NCI-H128 (cell line): Measurements from ENCODE around the gene ITGB3.

Experiments used
- DNase-seq: peaks from one replicate; lab custom pipeline; 2025; ENCODE audit not compliant: unreplicated experiment; lab: John Stamatoyannopoulos, UW

ITGB3 gene

DNA sequence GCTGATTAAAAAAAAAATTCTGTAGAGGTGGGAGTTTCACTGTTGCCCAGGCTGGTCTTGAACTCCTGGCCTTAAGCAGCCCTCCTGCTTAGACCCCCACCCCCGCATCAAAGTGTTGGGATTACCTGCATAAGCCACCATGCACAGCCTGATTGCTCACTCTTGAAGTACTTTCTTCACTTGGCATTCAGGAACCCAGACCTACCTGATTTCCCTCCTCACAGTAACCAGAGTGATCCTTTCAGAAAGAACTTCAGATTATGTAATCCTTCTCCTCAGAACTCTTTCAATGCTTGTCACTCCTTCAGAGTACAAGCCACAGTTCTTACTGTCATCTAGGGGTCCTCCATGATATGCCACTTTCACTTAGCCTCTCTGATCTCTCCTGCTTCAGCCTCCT is 71.5 kb downstream of the ITGB3 start:
- no peak for DNase-seq

DNA sequence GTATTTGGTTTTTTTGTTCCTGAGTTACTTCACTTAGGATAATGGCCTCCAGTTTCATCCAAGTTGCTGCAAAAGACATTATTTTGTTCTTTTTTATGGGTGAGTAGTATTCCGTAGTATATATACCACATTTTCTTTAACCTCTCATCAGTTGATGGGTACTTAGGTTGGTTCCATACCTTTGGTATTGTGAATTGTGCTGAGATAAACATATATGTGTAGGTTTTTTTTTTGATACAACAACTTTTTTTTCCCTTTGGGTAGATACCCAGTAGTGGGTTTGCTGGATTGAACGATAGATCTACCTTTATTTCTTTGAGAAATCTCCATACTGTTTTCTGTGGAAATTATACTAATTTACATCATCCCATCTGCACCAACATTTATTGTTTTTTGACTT is 76.9 kb downstream of the ITGB3 start:
- no peak for DNase-seq

DNA sequence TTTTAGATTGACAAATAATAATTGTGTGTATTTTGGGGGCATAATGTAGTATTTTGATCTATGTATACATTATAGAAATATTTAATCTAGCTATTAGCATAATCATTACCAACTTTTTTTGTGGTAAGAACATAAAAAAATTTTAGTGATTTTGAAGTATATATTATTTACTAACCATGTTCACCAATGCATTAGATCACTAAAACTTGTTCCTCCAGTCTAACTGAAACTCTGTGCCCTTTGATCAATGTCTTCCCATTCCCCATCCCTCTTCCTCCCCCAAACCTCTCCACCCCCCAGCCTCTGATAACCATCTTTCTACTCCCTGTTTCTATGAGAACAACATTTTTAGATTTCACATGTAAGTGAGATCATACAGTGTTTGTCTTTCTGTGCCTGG is 78.7 kb downstream of the ITGB3 start:
- no peak for DNase-seq

GRCh38 chr17:47335101-47335936 is 81.7 kb downstream of the ITGB3 start:
- DNase-seq, result no peak

- DNase-seq, result no peak
Observed at GRCh38 chr17:47338026-47338425, 84.4 kb downstream of the ITGB3 start.

DNA sequence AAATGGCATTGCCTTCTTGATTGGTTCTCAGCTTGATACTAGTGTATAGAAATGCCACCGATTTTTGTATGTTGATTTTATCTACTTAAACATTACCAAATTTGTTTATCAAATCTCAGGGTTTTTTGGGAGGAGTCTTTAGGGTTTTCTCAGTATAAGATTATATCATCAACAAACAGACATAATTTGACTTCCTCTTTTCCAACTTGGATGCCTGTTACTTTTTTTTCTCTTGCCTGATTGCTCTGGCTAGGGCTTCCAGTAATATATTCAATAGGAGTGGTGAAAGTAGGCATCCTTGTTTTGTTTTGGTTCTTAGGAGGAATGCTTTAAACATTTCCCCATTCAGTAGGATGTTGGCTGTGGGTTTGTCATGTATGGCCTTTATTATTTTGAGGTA is 99.2 kb downstream of the ITGB3 start:
- no peak for DNase-seq

DNA sequence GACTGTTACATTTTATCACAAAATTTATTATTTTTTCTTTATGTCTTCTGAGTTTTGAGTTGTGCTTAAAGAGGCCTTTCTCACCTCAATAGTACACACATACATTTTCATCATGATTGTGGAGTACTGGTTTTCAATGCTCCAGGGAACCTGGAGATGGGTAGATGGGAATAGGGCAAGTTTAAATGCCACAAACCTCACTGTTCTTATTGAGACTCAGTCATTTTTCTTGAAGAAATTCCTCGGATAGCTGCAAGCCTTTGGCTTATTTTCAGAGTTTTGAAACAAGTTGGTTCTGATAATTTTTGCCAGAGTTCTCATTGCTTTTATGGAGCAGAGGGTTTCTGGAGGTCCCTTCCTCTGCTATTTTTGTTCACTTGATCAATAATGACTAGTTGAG is 105.0 kb downstream of the ITGB3 start:
- DNase-seq, result no peak
